KMS-11 (cell line): ENCODE data around the gene ZRANB1.
A peak's percentile ranks its signal among the peaks of the same experiment; 100 is the strongest.
"Not testable (repeated sequence)": the region's sequence is repeated elsewhere in the genome, so short reads cannot be mapped to it uniquely, and the experiment has no call there.

Experiments used
- H2AFZ ChIP-seq: fragments of 200-600 bp; sonication (generic); 2 replicates; pipeline ENCODE4 v1.6.1; 2016; ENCODE audit warnings: antibody characterized with exemption, mixed run types, low read depth
- H3K27ac ChIP-seq: fragments of 200-600 bp; sonication (generic); 2 replicates; pipeline ENCODE4 v1.6.1; 2016; ENCODE audit warnings: mild to moderate bottlenecking, mixed run types
- H3K27me3 ChIP-seq: fragments of 200-600 bp; sonication (generic); 2 replicates; pipeline ENCODE4 v1.6.1; 2017; ENCODE audit warnings: mild to moderate bottlenecking, low read depth, mixed run types, moderate library complexity; ENCODE audit not compliant: insufficient read depth
- H3K36me3 ChIP-seq: fragments of 200-600 bp; sonication (generic); 2 replicates; pipeline ENCODE4 v1.6.1; 2017; ENCODE audit warnings: mild to moderate bottlenecking, mixed run types; ENCODE audit not compliant: insufficient read depth
- H3K4me1 ChIP-seq: fragments of 200-600 bp; sonication (generic); 2 replicates; pipeline ENCODE4 v1.6.1; 2016; ENCODE audit warnings: mild to moderate bottlenecking, low read depth, mixed run types; ENCODE audit not compliant: poor library complexity, severe bottlenecking
- H3K4me2 ChIP-seq: fragments of 200-600 bp; sonication (generic); 2 replicates; pipeline ENCODE4 v1.7.0; 2016; ENCODE audit warnings: mild to moderate bottlenecking, mixed run types
- H3K4me3 ChIP-seq: fragments of 200-600 bp; sonication (generic); IDR thresholded peaks from 2 replicates; pipeline ENCODE4 v1.6.1; 2017; ENCODE audit warnings: low read depth, low read length, mixed read lengths; ENCODE audit not compliant: insufficient read depth
- H3K79me2 ChIP-seq: fragments of 200-600 bp; sonication (generic); 2 replicates; pipeline ENCODE4 v1.6.1; 2016; ENCODE audit warnings: low read depth, mixed run types; ENCODE audit not compliant: insufficient read depth
- H3K9ac ChIP-seq: fragments of 200-600 bp; sonication (generic); 2 replicates; pipeline ENCODE4 v1.6.1; 2016; ENCODE audit warnings: mild to moderate bottlenecking, mixed run types
- H4K20me1 ChIP-seq: fragments of 200-600 bp; sonication (generic); 2 replicates; pipeline ENCODE4 v1.6.1; 2016; ENCODE audit warnings: mild to moderate bottlenecking, mixed run types; ENCODE audit not compliant: insufficient read depth
- TF ChIP-seq, protein P1 (sequence below): fragments of 200-600 bp; sonication (generic); conservative IDR thresholded peaks from 2 replicates; pipeline ENCODE4 v1.6.1; 2017; ENCODE audit warnings: low read depth, mild to moderate bottlenecking, antibody characterized with exemption, low read length, moderate library complexity, mixed read lengths

ZRANB1 gene

DNA sequence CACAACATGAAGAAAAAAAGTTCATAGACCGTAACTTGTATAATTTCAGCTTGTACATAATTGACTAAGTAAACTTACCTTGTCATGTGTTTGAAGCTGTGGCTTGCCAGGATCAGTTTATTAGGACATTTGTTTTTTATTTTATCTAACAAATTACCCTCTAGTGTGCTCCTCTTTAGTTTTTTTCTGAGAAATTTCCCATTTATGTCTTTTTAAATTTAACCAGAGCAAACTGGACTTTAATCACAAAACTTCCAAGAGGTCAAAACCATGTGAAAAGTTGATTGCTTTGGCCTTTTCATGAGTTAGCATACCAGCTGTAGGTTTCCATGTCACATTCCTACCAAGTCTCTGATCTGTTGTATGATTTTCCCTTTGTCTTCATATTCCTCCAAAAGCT, 42.5 kb downstream of the ZRANB1 start:
- no peaks in the 10 kb centered on the region for H3K79me2 ChIP-seq
- 0 out of 2 replicates have a peak, but pooled peaks cover 4% of the 10 kb centered on the region for H3K36me3 ChIP-seq
- H2AFZ ChIP-seq: no peak overlapping the region
- no peaks in the 10 kb centered on the region for H3K27me3 ChIP-seq
- no peak overlapping the region for H3K9ac ChIP-seq
- no peak overlapping the region for H3K4me2 ChIP-seq
- H3K27ac ChIP-seq: no peak overlapping the region
- H4K20me1 ChIP-seq: no peaks in the 10 kb centered on the region
- TF ChIP-seq, protein P1, sequence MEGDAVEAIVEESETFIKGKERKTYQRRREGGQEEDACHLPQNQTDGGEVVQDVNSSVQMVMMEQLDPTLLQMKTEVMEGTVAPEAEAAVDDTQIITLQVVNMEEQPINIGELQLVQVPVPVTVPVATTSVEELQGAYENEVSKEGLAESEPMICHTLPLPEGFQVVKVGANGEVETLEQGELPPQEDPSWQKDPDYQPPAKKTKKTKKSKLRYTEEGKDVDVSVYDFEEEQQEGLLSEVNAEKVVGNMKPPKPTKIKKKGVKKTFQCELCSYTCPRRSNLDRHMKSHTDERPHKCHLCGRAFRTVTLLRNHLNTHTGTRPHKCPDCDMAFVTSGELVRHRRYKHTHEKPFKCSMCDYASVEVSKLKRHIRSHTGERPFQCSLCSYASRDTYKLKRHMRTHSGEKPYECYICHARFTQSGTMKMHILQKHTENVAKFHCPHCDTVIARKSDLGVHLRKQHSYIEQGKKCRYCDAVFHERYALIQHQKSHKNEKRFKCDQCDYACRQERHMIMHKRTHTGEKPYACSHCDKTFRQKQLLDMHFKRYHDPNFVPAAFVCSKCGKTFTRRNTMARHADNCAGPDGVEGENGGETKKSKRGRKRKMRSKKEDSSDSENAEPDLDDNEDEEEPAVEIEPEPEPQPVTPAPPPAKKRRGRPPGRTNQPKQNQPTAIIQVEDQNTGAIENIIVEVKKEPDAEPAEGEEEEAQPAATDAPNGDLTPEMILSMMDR: no peak
- no peak overlapping the region for H3K4me3 ChIP-seq
- H3K4me1 ChIP-seq: peaks cover 39% of the 10 kb centered on the region

DNA sequence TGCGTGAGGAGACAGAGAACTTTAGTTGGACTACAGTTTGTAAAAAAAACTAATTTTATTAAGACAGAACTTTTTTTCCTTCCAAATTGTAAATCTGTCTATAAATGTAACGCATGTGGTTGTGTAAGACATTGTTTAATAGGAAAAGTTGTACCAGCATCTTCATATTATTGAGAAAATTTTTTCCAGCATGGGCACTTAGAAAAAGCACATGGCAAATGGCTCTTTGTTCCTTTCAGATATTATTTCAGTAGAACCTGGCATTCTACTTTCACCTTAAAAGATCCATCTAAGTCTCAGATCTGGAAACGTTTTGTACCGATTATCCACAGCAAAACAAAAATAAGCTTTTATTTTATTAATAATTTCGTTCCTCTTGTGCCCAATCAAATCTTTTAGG, 43.2 kb downstream of the ZRANB1 start:
- no peak overlapping the region for H3K4me2 ChIP-seq
- H3K9ac ChIP-seq: no peak overlapping the region
- H3K4me3 ChIP-seq: no peak overlapping the region
- no peak overlapping the region for H2AFZ ChIP-seq
- TF ChIP-seq, protein P1: no peak
- peaks cover 46% of the 10 kb centered on the region for H3K4me1 ChIP-seq
- H3K36me3 ChIP-seq: 0 out of 2 replicates have a peak, but pooled peaks cover 4% of the 10 kb centered on the region
- H4K20me1 ChIP-seq: no peaks in the 10 kb centered on the region
- H3K79me2 ChIP-seq: no peaks in the 10 kb centered on the region; the same call in 1 of the 2 replicates
- H3K27ac ChIP-seq: no peak overlapping the region
- no peaks in the 10 kb centered on the region for H3K27me3 ChIP-seq

GRCh38 chr10:124987788-124988187, 45.9 kb downstream of the ZRANB1 start:
- H3K4me2 ChIP-seq: peak overlapping the region; percentile 14; the same call in 1 of the 2 replicates
- H3K79me2 ChIP-seq: no peaks in the 10 kb centered on the region; the same call in 1 of the 2 replicates
- no peak overlapping the region for H2AFZ ChIP-seq
- H4K20me1 ChIP-seq: no peaks in the 10 kb centered on the region
- H3K4me3 ChIP-seq: no peak overlapping the region
- H3K36me3 ChIP-seq: 0 out of 2 replicates have a peak, but pooled peaks cover 4% of the 10 kb centered on the region
- peaks cover 60% of the 10 kb centered on the region for H3K4me1 ChIP-seq
- TF ChIP-seq, protein P1: no peak
- no peak overlapping the region for H3K27ac ChIP-seq
- no peak overlapping the region for H3K9ac ChIP-seq
- H3K27me3 ChIP-seq: no peaks in the 10 kb centered on the region

GRCh38 chr10:124988753-124989152, 46.8 kb downstream of the ZRANB1 start:
- H3K36me3 ChIP-seq, H3K27me3 ChIP-seq, H3K9ac ChIP-seq, H3K4me3 ChIP-seq, H2AFZ ChIP-seq, H3K79me2 ChIP-seq, H4K20me1 ChIP-seq: not testable (repeated sequence)
- H3K27ac ChIP-seq: peak overlapping the region; percentile 44
- peaks cover 61% of the 10 kb centered on the region for H3K4me1 ChIP-seq
- peak overlapping the region; percentile 24 for H3K4me2 ChIP-seq

DNA sequence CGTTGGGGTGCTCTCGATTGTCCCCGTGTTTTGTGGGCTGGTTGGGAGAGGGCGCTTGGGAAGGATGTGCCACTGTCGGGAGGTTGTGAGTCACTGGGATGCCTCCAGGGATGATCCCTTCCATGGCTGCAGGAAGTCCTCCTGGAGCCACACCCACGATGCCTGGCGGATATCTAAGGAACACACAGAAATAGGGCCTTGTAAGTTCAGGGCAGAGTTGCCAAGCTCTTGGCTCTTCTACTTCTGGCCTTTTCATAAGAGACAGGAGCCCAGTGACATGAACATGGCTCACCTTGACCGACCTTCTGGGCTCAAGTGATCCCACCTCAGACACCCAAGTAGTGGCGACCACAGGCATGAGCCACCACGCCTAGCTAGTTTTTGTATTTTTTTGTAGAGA, 47.6 kb downstream of the ZRANB1 start:
- H3K27me3 ChIP-seq: no peaks in the 10 kb centered on the region
- H4K20me1 ChIP-seq: no peaks in the 10 kb centered on the region
- 0 out of 2 replicates have a peak, but pooled peaks cover 4% of the 10 kb centered on the region for H3K36me3 ChIP-seq

More for the DNA sequence above, 47.6 kb downstream of the ZRANB1 start:
- no peak overlapping the region for H2AFZ ChIP-seq
- no peak overlapping the region for H3K4me3 ChIP-seq
- peaks cover 61% of the 10 kb centered on the region for H3K4me1 ChIP-seq
- TF ChIP-seq, protein P1: no peak
- peak overlapping the region; percentile 44 for H3K27ac ChIP-seq
- no peak overlapping the region for H3K9ac ChIP-seq
- peak overlapping the region; percentile 24 for H3K4me2 ChIP-seq
- H3K79me2 ChIP-seq: no peaks in the 10 kb centered on the region; the same call in 1 of the 2 replicates
